ENCODE measurements around the gene PTER.

The PTER gene

GRCh38 chr10:16472828-16473227 is 36.0 kb downstream of the PTER start:
- no peak for DNase-seq

DNA sequence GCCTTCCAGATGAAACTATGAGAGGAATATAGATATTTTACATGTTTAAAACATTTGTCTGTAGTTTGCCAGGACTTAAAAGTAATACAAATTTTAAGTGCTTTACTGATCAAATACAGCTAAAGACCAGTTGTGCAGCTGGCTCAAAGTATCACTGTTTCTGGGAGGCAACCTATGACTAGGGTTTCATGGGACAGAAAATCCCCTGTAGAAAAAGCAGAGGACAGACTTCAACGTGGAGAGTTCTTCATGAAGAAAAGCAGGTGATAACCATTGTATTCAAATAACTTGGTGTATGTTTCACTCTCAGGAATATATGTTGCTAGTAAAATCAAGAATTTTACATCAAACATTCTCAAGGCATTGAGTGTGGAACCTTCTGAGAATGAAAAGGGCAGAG is 40.9 kb downstream of the PTER start:
- DNase-seq: no peak

- no peak for DNase-seq
These were observed 42.0 kb downstream of the PTER start for GRCh38 chr10:16478801-16479200.

DNA sequence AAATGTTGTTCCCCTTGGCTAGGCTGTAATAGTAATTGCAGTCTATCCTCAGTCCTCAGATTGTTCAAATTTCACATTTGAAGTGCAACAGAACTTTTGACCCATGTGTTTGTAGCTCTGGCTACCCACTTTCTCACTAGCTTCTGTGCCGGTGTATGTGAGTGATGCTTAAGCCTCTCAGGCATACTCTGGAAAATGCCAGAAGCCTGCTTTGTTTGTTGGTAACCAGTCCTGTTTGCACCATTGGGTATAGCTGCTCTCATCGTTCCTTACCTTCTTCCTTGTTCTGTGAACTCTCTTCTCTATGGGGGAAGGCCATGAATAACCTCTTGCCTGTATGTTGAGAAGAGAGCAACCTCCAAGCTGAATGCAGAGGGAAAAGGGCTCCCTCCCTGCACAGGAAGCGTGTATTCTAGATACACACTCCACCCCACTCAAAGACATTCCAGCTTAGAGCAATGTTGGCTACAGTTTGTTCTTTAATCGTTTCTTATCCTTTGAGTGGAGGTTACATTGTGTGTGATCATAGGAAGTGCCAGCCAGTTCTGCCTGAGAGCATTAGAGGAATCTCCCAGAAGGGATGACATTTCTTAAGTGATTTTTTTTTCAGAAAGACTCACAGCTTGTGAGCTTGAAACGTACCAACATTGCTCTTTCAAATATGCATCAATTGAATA is 44.4 kb downstream of the PTER start:
- DNase-seq: no peak

GRCh38 chr10:16483241-16483917 is 46.6 kb downstream of the PTER start:
- DNase-seq: no peak

DNA sequence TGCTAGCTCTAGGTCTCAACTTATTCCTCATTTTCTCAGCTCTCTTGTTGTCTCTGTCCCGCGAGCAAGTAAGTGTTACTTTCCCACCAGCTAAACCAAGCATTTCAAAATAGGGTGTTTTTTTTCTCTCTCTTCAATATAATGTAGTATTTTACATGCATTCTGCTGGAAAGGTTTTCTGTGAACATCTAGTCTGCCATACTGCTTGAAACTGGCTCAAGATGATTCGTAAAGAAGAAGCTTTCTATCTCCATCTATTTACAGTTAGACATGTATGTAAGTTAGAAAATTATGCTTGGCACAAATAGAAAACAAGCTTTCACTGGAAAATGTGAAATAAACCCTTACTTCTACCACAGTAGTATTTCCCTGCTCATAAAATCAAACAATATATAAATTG is 53.7 kb downstream of the PTER start:
- DNase-seq: no peak

DNA sequence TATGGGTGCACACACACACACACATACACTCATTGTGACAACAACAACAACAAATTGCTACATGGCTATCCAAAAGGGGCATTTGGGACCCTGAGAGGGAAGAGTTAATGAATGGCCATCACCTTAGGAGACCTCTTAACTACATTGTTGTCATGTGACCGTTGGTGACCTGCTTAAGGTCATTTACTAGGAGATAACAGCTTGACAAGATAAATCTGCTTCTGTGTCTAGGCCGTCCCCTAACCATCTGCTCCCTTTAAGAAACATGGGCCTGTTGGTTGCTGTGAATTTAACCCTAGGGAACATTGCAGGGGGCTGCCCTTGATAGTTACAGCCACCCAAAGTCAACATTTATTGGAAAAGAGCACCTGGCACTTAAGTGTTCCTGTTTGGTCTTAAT is 55.1 kb downstream of the PTER start:
- DNase-seq: no peak

DNA sequence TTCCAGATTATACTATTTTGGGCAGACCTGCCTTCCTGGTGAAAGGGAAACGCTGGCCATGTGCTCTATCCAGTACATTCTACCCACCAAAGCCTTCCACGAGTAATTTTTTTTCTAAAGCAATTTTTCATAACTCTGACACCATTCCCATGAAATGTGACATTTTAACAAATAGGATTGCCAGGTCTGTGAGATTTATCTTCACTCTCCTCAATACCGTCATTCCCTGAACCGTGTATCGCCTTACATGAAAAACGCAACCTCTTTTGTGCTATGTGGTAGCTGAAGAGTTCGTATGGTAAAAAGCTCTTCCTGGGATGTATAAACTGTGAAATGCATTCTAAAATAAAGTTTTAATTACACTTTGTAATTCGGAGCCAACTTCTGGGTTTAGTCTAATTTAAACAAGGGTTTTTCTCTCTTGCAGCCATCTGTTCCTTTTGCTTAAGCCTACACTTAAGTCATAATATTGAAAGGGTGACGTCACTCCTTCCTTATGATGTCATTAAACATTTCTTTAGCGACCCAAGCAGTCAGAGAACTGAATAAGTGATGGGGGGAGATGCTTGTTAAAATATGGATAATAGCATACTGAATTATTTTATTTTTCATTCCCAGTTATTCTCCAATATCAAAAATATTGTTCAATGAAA is 57.2 kb downstream of the PTER start:
- DNase-seq: no peak

DNA sequence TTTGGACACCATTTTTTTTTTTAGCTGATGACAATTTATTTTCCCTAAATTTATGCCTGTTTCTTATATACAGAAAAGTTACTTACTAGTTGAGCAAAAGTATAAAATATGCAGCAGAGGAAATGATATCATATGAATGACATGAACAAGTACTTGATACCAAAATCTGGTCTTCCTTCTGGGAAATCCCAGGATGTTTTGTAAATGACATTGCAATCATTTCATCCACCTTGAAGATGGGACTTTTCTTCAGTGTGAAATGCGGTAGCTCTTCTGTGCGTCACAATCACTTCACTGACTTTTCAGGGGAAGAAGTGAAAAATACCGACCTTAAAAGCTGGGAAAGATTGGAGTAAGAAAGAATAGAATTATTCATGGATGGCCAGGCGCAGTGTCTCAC is 61.1 kb downstream of the PTER start:
- no peak for DNase-seq

GRCh38 chr10:16505161-16505560 is 68.4 kb downstream of the PTER start:
- DNase-seq: no peak

DNA sequence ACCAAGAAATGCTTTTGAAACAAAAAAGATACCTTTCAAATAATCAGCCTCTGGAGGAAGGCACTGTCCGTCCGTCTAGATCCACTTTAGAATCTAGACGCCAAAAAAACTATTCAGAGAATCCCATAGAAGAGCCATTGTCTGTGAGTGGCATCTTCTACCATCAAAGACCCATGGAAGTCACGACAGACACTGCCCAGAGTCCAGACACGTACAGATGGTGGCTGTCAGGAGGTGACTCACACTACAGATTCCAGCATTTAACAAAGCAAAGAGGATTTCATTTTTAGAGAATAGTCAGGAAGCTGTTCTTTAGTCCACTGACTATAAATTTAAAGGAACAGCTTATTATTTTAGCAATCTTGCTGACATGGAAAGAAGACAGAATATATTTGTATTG is 73.2 kb downstream of the PTER start:
- no peak for DNase-seq

DNA sequence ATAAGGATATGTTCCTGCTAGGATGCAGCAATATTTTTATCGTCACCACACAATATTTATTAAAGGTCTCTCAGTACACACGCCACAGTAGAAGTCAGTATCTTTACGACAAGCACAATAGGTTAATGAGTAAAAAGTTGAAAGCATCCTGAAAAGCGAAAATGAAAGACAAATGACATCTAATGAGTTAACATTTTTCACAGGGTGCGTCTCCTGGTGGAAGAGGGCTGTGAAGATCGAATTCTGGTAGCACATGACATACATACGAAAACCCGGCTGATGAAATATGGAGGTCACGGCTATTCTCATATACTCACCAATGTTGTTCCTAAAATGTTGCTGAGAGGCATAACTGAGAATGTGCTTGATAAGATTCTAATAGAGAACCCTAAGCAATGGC is 74.0 kb downstream of the PTER start:
- DNase-seq: no peak

DNA sequence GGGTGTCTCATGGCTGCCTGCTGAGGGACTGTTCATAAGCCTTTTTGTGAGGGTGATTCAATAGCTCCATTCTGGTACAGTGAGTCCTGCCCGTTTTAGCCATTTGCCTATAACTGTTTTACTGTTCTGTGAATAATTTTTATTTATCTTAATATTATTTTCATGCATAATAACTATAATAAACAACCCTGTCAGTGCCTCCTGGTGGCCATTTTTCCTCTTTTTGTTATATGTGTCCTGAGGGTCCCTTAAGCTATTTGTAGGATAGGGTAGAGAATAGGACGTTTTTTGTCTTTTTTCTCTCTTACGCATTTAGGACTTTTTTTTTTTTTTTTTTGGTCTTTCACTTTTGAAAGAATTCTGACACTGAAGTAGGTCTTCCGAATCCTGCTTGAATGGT is 82.0 kb downstream of the PTER start:
- DNase-seq: peak; percentile 35

- DNase-seq: no peak
These were observed 82.6 kb downstream of the PTER start for GRCh38 chr10:16519250-16519907.

- no peak for DNase-seq
These were observed 83.4 kb downstream of the PTER start for GRCh38 chr10:16519908-16520861.

DNA sequence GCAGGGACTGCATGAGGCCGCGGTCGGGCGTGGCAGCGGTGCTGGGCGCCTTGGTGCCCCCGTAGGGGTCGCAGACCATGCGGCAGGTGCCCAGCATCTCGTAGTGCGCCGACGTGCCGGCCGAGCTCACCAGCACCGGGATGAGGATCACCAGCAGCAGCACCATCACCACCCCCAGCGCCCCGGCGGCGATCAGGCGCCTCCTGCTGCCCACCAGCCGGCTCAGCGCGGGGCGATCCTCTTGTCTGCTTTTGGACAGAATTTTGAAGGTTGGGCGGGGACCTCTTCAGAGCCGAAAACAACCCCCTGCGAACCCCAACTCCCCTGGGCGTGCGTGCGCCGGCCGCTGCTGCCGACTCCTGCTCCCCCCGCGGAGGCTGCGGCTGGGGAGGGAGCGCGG is 84.1 kb downstream of the PTER start:
- DNase-seq: peak; percentile 43

DNA sequence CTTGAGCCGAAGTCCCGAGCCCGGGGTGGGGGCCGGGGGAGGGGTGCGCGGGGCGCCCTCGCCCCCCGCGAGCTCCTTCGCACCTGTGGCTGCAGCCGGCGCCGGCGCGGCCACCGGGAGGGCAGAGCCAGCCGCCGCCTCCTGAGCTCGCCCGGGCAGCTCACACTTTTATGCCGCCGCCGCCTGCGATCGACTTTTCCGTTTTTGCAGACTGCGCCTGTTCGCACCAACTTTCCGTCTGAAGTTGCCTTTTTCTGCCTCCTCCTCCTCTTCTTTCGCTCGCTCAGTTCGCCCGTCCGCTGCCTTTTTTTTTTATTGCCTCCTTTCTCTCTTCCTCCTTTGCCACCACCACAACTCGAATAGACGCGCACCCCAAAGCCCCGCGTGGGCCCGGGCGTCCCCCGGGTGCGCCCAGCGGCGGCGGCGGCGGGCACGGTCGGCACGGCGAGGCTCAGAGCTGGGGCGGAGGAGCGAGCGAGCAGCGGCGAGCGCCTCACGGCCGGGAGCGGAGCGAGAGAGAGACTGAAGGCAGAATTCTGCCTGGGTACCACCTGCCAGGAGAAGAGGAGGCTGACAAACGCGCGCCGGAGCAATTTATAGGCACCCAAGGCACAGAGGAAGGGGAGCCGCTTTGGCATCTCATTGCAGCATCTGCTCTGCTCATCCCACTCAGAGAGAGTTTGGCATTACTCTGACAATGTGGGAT is 84.7 kb downstream of the PTER start, which contains the start of gene C1QL3:
C1QL3 (minus strand) TSS at position 569 of the 706 bp plus-strand sequence. CDS start 814 bp downstream, outside the sequence.
- peak; percentile 26 for DNase-seq

DNA sequence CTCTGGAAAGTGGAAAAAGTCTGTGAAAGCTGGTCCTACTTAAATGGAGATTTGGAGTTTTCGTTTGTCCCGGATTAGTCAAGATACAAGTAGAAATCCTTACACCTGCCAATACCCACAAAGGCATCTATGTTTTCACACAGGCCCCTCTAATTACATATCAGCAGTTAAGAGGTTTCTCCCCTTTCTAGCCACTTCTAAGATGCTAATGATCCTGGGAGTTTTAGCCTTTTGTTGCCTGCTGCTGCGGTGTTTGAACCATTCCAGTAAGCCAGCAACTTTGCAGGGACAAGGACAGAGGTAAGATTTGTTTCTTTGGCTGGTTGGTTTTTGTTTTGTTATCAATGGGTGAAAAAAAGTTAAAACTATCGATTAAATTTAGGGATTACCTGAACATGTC is 90.6 kb downstream of the PTER start:
- no peak for DNase-seq

DNA sequence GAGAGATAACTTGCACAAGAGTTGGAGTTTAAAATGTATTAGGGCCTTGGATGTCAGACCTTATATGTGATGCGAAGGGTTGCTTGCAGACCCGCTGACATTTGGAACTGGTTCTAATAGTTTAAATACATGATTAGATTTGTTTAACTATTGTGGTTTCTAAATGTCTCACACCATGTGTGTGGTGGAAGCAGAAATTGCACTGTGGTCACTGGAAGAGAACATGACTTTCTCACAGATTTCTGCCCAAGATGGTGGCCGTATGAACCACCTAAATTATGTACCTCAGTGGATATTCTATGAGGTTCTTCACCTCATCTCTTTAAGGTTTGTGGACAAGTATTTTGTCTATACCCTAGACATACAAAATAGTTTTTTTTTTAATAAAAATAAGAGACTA is 93.0 kb downstream of the PTER start:
- DNase-seq: no peak

- DNase-seq: no peak
These were observed 99.3 kb downstream of the PTER start for GRCh38 chr10:16536155-16536554.

DNA sequence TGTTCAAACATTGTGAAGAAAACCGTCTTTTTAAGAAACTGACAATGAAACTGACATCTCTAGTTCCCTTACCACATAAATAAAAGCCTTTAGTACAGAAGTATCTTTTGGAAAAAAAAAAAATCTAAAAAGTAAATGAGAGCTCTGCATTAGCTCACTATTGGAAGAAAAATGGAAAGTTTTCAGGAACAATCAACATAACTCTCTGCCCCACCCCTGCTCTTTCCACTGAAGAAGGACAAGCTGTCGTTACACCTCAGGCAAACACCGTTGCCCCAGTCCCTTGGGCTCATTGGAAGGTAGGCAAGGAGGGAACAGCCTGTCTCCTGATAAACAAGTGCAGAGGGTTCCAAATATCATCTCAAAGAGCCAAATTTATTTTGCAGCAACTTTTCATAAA is 107.3 kb downstream of the PTER start:
- DNase-seq: no peak

GRCh38 chr10:16544591-16544990 is 107.8 kb downstream of the PTER start:
- no peak for DNase-seq
